Hematopoietic multipotent progenitor cell treated with erythropoietin and hydrocortisone succinate and interleukin-3 and kit ligand, for 15 days (in vitro differentiated cells): ENCODE data around the gene TTC33.
"Not testable (repeated sequence)": the region's sequence is repeated elsewhere in the genome, so short reads cannot be mapped to it uniquely, and the experiment has no call there.

ENCODE experiments used
- DNase-seq: peaks from one replicate; pipeline ENCODE4 v3.0.0-alpha.2; 2015; ENCODE audit warnings: low spot score

TTC33 gene, protein sequence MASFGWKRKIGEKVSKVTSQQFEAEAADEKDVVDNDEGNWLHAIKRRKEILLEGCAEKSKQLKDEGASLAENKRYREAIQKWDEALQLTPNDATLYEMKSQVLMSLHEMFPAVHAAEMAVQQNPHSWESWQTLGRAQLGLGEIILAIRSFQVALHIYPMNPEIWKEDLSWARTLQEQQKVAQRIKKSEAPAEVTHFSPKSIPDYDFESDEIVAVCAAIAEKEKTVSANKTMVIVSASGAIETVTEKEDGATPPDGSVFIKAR

DNA sequence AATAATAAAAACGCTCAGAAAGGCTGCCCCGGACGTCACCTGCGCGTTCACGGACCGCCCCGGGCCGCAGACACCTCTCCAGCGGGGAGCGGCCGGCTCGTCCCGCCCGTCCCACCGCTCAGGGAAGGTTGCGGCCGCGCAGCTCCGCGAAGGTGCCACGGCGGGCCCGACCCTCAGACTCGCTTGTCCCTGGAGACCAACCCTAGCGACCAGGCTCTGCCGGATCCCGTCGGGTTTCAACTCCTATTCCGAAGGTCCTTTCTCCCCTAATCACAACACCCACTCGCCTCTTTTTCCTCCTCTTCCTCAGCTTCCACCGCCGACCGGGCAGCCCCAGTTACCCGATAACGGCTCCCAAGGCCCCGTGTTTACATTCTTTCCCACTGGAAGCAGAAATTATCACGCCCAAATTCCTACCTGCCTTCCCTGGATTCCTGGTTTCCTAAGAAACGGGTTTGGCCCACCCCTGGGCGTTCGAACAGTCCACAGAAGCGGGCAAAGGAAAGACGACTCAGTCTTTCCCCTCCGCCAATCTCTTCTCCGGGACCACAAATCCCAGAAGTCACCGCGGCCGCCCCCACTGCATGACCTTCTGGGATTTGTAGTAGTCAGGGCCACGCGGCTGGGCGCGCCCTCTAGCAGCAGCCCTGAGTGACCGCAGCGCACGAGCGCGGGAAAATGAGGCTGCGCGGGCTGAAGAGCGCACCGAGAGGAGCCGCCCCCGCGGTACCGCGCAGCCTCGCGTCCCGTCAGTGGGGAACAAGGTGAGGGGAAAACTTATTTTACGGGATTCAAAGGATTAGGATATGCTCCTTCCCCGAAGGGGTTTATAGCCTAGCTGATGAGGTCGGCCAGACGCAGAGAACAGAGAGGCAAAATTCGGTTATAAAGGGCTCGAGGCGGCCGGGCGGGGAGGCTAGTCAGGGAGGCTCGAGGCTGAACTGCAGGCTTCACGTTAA is at the start of gene TTC33:
TSS of gene TTC33 (minus strand) at position 555 of the 959 bp plus-strand sequence. CDS start 8,943 bp downstream, outside the sequence.
- DNase-seq, result peak; percentile 91

DNA sequence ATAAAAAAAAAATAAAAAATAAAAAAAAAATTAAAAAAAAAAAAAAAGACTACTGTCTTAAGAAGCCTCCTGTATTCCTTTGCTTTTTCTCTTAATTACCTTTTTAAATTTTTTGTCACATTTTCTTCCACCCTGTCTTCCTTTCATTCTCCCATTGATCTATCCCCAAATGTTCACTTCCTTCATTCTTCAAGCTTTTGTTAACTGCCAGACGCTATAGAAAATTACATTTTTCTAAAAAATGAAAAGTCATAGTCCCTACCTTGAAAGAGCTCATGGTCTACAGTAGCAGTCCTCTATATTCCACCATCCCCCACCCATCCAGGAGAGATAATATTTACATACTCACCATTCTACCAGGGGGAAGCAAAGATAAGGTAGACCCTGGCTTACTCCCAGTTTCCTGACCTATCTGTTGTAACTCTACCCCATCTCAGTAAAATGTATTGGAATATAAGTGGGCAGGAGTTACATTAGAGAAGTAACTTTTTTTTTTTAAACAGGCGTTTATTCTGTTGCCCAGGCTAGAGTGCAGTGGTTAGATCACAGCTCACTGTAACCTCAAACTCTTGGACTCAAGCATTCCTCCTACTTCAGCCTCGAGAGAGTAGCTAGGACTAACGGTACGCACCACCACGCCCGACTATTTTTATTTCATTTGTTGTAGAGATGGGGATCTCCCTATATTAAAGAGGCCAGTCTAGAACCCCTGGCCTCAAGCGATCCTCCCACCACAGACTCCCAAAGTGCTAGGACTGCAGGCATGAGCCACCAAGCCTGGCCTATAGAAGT is 46.2 kb upstream of the TTC33 start:
- DNase-seq, result peak; percentile 70

DNA sequence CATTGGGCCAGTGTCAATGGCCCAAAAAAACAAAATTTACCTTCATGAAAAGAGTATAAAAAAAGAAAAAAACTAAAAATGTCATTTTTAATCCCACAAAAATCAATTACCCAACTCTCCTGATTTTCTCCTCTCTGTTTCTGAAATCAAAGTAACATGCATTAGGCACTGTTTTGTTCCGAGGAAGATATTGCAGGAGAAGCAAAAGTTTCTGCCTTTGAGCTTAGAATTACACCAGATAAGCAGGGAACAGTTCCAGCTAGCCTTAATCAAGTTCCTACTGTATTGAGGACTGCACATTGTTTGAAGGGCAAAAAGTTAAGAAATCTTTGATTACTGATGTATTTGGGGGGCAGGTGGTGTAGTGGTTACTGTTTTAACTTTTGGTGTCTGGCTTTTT is 43.5 kb upstream of the TTC33 start:
- peak; percentile 17 for DNase-seq

DNA sequence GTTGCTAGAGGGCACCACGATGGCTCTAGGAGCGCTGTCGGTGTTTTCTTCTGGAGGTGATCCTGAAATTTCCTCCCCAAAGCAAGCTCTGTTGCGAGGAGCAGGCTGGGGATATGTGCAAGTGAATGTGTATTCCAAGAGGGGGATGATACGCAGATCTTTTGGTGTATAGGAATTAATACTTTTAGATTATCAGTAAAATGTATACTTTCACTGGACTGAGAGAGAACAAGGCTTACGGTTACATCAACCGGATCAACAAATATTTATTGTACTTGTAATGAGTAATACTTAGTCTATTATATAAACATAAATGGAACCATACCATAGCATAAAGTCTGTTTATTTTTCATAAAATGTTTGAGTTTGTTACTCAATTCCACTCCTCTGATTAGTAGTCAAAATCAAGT is 43.0 kb upstream of the TTC33 start:
- no peak for DNase-seq

DNA sequence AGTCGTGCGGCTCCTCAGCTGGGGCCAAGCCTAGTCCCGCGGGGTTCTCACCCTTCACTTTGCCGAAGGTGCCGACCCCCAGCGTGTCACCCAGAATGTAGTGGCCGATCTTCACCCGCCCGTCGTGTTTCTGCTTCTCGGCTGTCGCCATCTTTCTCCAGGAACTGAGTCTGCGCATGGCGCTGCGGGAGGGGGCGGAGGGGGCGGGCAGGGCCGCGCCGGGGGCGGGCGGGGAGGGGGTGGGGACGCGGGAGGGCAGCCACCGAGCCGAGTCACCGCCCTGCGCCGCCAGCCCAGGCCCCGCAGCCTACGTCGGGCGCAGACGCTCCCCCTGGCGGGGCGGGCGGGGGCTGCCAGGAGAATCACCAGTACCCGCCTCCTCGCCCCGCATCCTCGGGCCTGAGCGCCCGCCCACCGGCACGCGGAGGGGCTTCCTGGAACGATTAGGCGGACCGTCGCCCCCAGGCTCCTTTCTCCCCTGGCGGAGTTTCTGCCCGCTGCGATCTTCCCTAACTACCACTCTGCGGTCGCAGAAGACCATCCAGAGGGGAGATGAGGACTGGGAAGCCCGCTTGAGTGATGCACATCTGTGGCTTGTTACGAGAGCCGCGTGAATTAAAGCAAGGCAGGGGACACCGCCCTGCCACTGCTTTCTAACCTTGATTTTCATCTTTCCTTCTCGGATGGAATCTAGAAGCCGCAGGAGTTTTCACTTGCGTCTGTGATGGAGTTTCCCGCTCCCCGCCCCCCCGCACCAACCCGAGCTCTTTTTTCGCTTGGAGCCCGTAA is 42.4 kb upstream of the TTC33 start, which contains the start of gene PRKAA1:
TSS of gene PRKAA1 (minus strand) at position 363 of the 789 bp plus-strand sequence. CDS start at position 178, 185 bp downstream.
- peak; percentile 91 for DNase-seq

DNA sequence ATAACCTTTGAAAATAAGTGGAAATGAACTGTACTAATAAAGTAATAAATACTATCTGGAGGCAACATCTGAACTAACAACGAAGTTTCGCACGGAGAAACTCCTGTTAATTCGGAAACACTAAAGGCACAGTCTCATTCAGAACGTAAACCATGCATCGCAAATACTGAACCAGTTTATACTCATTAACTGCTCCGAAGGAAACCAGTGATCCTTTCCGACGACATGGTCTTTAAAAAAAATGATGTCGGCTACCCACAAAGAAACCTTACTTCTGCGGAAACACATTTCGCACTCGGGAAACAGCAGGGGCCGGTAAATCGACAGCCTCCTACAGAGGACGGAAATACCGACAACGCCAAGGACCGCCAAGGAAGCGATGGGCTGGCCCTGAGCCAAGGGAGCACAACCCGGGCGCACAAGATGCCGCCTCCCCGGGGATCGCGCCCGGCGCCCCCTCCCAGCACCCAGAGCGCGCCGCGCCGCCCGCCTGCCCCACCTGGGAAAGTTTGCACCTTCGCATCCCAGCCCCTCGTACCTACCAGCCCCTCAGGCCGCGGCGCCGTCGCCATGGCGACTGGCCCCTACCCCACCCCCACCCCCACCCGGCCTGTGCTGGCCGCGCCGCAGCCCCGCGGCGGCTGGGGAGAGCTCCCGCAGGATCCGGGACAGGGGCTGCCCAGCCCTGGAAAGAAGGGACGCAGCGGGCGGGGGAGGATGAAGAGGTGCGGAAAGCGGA is 41.7 kb upstream of the TTC33 start:
- DNase-seq, result peak; percentile 75

DNA sequence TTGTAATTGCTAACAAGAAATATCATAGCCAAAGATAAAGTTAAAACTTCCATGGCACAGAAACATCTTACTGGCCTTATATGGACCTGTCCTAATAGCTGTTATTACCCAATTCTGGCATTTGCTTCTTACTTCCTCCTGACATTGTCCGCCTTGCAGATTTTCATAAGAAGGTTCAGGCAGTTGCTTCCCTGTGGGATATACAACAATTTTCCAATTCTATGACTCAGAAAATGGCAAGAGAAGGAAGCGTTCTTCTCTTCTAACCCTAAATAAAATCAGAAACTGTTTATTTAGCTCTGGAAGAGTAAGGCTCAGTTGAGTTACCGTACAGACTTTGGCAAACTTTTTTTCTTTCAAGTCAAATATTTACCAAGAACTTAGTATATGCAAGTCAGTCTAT is 40.7 kb upstream of the TTC33 start:
- no peak for DNase-seq

DNA sequence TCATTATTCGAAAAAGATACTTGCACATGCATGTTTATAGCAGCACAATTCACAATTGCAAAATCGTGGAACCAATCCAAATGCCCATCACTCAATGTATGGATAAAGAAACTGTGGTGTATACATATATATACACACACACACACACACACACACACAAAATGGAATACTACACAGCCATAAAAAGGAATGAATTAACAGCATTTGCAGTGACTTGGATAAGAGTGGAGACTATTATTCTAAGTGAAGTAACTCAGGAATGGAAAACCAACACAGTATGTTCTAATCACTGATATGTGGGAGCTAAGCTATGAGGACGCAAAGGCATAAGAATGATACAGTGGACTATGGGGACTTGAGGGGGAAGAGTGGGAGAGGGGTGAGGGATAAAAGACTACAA is 39.1 kb upstream of the TTC33 start:
- not testable (repeated sequence) for DNase-seq

DNA sequence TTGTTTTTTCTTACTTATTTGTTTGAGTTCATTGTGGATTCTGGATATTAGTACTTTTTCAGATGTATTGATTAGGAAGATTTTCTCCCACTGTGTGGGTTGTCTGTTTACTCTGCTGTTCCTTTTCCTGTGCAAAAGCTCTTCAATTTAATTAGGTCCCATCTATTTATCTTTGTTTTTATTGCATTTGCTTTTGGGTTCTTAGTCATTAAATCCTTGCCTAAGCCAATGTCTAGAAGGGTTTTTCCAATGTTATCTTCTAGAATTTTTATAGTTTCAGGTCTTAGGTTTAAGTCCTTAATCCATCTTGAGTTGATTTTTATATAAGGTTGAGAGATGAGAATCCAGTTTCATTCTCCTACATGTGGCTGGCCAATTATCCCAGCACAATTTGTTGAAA is 38.6 kb upstream of the TTC33 start:
- DNase-seq, result not testable (repeated sequence)

DNA sequence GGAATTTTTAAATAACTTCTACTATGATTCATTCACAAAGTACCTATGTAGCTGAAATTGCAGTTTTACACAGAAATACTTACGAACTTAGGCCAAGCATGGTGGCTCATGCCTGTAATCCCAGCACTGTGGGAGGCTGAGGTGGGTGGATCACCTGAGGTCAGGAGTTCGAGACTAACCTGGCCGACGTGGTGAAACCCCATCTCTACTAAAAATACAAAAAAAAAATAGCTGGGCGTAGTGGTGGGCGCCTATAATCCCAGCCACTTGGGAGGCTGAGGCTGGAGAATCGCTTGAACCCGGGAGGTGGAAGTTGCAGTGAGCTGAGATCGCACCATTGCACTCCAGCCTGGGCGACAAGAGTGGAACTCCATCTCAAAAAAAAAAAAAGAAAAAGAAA is 36.9 kb upstream of the TTC33 start:
- not testable (repeated sequence) for DNase-seq

DNA sequence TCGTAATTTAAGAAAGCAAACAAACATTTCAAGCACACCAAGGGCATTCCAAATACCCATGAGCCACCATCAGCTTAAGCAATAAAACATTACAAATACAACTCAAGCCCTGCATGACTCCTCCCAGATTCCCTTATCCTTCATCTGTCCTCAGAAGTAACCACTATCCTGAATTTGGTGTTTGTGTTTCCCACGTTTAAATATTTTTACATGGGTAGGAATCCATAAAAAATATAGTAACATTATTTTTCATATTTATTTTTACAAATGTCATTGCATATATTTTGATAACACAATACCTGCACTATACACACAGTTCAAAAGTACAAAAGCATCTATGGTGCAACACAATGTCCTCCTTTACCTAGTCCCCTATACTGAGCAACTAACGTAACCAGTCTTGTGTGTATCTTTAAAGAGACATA is 36.0 kb upstream of the TTC33 start:
- DNase-seq, result no peak

DNA sequence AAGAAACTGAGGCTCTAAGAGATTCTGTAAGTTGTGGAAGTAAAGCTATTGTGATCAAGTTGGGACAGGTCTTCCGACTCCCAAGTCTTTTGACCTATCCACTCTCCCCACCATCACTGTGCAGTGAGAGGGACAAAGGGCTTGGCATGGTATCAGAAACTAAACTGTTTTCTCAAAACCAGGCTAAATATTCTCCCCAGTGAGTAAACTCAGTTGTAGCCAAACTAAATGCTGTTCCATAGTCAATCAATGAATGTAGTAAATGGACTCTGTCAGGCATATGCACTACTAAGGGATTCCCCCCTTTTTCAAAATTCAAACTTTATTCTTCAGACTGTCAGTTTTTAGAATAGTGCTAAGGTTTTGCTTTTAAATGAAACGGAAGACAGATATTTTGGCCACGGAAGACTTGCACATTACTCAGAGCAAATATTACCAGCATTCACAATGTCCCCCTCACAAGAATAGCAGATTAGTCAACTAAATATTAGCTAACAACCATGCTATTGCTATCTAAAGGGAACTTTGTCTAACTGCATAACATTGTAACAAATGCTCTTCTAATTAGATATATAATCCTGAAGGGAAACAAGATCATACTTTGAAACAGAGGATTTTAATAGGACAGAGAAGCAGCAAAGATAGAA is 35.3 kb upstream of the TTC33 start:
- no peak for DNase-seq

DNA sequence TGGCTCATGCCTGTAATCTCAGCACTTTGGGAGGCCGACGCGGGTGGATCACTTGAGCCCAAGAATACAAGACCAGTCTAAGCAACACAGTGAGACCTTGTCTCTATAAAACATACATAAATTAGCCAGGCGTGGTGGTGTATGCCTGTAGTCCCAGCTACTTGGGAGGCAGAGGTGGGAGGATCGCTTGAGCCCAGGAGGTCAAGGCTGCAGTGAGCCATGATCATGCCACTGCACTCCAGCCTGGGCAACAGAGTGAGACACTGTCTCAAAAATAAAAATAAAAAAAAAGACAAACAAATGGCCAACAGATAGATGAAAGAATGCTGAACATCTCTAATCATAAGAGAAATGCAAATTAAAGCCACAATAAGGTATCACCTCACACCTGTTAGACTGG is 33.2 kb upstream of the TTC33 start:
- not testable (repeated sequence) for DNase-seq

DNA sequence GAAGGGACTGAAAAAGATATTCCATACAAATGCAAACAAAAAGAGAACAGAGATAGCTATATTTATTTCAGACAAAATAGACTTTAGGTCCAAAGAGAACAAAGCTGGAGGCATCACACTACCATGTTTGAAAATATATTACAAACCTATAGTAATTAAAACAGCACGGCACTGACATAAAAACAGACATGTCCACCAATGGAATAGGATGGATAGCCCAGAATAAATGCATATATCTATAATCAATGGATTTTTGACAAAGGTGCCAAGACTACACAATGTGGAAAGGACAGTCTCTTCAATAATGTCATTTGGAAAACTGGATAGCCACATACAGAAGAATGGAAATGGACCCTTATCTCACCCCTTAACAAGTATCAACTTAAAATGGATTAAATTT is 32.2 kb upstream of the TTC33 start:
- no peak for DNase-seq

DNA sequence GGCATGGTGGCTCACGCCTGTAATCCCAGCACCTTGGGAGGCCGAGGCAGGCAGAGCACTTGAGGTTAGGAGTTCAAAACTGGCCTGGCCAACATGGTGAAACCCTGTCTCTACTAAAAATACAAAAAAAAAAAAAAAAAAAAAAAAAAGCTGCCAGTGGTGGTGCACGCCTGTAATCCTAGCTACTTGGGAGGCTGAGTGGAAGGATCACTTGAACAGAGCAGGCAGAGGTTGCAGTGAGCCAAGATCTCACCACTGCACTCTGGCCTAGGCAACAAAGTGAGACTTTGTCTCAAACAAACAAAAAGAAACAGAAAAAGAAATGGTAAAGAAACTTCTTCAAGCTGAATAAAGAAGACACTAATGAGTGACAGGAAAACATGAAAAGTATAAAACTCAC is 30.9 kb upstream of the TTC33 start:
- not testable (repeated sequence) for DNase-seq

DNA sequence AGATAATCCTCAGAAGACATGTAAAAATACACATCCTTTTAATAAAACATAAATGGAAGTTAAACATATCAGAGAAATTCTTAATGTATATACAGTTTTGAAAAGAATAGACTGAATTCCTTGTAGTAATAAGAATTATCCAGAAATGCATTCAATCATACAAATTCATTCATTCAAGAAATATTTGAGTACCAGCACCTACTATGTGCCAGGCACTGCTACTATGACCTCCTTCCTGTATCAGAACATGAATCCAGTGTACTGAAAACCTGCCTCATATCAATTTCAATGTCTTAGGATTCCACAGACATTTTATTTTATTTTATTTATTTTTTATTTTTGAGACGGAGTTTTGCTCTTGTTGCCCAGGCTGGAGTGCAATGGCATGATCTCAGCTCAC is 29.2 kb upstream of the TTC33 start:
- DNase-seq, result no peak

DNA sequence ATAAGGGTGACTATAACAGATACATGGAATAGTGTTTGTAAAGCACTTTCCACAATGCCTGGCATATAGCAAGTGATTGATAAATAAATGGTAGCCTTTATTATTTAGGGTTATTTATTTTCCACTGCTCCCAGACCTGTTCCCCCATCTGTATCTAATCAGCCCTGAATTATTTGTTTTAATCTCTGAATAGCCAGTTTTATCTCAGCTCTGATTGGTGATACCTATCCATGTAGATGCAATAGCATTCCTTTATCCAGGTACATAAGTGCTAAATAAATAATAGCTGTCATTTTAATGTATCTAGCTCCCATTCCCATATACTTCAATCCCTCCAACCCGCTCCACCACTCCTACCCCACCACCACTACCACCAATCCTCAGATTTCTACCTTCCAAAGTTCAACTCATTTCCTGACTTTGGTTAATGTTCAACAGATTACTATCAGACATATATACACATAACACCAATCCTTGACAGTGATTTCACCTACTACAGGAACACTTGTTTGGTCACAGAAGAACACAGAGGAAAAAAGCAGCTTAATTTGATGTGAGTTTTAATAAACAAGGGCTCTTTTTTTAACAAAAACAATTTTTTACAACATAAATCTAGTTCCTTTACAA is 28.4 kb upstream of the TTC33 start:
- no peak for DNase-seq

DNA sequence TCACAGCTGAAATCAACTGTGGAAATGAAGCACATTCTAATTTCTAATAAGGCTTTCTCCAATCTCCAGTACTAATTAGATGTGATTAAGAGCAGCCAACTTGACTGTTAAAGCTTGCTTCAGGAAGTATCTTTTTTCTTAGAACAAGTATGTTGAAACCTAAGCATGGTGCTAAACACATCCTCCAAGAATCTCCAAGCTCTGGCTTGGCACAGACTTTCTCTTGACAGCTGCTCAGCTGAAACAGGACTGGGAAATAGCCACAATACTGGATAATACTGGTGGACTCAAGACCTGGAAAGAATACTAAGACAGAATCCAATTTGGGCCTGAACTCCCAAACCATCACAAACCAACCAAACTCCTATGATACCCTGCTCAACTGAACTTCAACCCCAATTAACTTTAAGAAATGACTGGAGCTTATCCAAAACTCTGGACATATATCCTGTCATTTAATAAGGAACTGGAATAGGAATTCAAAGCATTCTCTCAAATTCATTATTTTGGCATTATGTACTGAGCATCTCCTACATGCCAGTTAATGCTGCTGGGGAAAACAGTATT is 26.2 kb upstream of the TTC33 start:
- no peak for DNase-seq

DNA sequence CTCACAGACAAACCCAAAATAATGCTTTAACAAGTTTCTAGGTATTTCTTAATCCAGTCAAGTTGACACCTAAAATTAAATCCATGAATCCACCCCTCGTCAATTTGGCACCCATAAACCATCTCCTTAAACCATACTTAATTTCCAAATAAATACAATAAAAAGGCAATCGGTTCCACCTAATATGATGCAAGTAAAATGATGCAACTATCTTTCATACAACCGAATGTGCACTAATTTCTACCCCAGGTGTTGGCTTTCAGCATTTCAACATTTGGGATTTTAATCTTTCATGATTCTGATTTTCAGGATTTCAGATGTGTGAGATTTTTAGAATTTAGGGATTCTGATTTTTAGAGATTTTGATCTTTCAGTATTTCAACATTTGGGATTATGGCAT is 25.1 kb upstream of the TTC33 start:
- DNase-seq, result no peak
